ENCODE measurements around the gene TCF15.

DNA sequence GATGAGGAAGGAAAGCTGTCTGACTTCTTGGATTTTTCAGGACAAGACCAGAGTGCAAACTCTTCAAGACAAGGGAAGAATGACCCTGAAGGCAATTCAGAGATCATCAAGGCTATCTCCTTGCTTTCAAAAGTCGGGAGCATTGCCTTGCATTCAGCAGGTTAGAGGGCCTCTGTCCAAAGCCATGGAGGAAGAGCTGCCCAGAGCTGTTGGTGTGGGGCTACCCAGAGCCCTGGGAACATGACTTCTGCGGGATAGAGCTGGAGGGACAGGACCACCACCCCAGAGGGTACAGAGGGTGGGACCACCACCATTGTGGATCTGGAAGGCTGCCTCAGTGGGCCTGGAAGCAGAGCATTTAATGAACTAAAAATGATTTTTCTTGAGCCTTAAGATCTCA lies 48.1 kb upstream of the TCF15 start:
- TF ChIP-seq, protein P1, sequence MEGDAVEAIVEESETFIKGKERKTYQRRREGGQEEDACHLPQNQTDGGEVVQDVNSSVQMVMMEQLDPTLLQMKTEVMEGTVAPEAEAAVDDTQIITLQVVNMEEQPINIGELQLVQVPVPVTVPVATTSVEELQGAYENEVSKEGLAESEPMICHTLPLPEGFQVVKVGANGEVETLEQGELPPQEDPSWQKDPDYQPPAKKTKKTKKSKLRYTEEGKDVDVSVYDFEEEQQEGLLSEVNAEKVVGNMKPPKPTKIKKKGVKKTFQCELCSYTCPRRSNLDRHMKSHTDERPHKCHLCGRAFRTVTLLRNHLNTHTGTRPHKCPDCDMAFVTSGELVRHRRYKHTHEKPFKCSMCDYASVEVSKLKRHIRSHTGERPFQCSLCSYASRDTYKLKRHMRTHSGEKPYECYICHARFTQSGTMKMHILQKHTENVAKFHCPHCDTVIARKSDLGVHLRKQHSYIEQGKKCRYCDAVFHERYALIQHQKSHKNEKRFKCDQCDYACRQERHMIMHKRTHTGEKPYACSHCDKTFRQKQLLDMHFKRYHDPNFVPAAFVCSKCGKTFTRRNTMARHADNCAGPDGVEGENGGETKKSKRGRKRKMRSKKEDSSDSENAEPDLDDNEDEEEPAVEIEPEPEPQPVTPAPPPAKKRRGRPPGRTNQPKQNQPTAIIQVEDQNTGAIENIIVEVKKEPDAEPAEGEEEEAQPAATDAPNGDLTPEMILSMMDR (IDR thresholded peaks at IDR 0.05) = no peak
- no peak for TF ChIP-seq POLR2AphosphoS5 (IDR thresholded peaks at IDR 0.05)
- TF ChIP-seq POLR2A (IDR thresholded peaks at IDR 0.05; ENCODE audit: low read depth) = no peak

Measured in esophagus muscularis mucosa (tissue), 3 donors.